AG04449 (cell line): ENCODE measurements around the gene SYMPK.

ENCODE experiments used
- CTCF ChIA-PET: fragments of 350-600 bp; formaldehyde crosslinking; extraction: SDS; loops from one replicate; lab custom pipeline; 2021; ENCODE audit warnings: antibody characterized with exemption; lab: Yijun Ruan, JAX
- POLR2A ChIA-PET: fragments of 400-600, 350-600 bp; formaldehyde crosslinking; extraction: SDS; loops from one replicate; lab custom pipeline; 2020; ENCODE audit warnings: antibody characterized with exemption, inconsistent platforms; lab: Yijun Ruan, JAX
- DNase-seq: peaks from one replicate; pipeline ENCODE4 v3.0.0-alpha.2; 2010; ENCODE audit warnings: low read depth, low spot score
- H3K4me3 ChIP-seq: 2 replicates; pipeline ENCODE4 v1.5.1; 2011; ENCODE audit warnings: low read depth, mild to moderate bottlenecking, control low read depth, low read length
- CTCF ChIP-seq: IDR thresholded peaks from one replicate; pipeline ENCODE4 v1.5.1; 2011; ENCODE audit warnings: mild to moderate bottlenecking, moderate library complexity, low read length, control low read depth, inconsistent platforms; ENCODE audit not compliant: insufficient read depth; ENCODE audit errors: missing control alignments

The SYMPK gene

GRCh38 chr19:45825917-45826893 lies 36.7 kb downstream of the SYMPK start:
- no peak overlapping the region for H3K4me3 ChIP-seq
- DNase-seq: no peak
- ChIA-PET CTCF (interaction anchor here (1.4 to 15.5 kb wide), 3 partner anchors 9 to 27 kb away, joined by 3 to 231 read pairs (median 5); partner anchors contain the start of gene RSPH6A), POLR2A (no interaction called here)
- no peak for TF ChIP-seq CTCF

GRCh38 chr19:45825263-45825605 lies 37.7 kb downstream of the SYMPK start:
- ChIA-PET CTCF (interaction anchor here (0.6 to 15.5 kb wide), 4 partner anchors 8 to 192 kb away, joined by 3 to 231 read pairs (median 5); partner anchors contain the start of gene RSPH6A), POLR2A (no interaction called here)
- no peak for DNase-seq

GRCh38 chr19:45824531-45825262 lies 38.2 kb downstream of the SYMPK start:
- no peak overlapping the region for H3K4me3 ChIP-seq
- no peak for TF ChIP-seq CTCF
- no peak for DNase-seq
- ChIA-PET POLR2A (no interaction called here), CTCF (interaction anchor here (0.6 to 15.5 kb wide), 5 partner anchors 8 to 193 kb away, joined by 3 to 231 read pairs (median 5); partner anchors contain the start of gene RSPH6A)

More at GRCh38 chr19:45825263-45825605, 37.7 kb downstream of the SYMPK start:
- H3K4me3 ChIP-seq: no peak overlapping the region
- TF ChIP-seq CTCF: no peak

- TF ChIP-seq CTCF: no peak
- H3K4me3 ChIP-seq: no peak overlapping the region
- ChIA-PET POLR2A (interaction anchor here (0.5 kb wide), 1 partner anchor 53 kb away, joined by 3 read pairs; no protein-coding TSS in a partner anchor), CTCF (interaction anchor here (1.1 to 15.5 kb wide), 5 partner anchors 7 to 59 kb away, joined by 4 to 231 read pairs (median 5); partner anchors contain the start of gene RSPH6A)
- no peak for DNase-seq
Observed at GRCh38 chr19:45824041-45824471, 38.9 kb downstream of the SYMPK start.

GRCh38 chr19:45823182-45823581 lies 39.8 kb downstream of the SYMPK start:
- no peak for TF ChIP-seq CTCF
- no peak overlapping the region for H3K4me3 ChIP-seq
- CTCF ChIA-PET: interaction anchor here (0.9 to 1.8 kb wide), 6 partner anchors 9 to 54 kb away, joined by 3 to 5 read pairs (median 4); partner anchors contain the start of gene SIX5
- POLR2A ChIA-PET: no interaction called here
- no peak for DNase-seq
